B cell (primary cell): ENCODE data around the gene LIMS3. TPM values are rescaled to one million over a fixed set of nuclear protein-coding genes. Genes with fewer than 3 reads are reported as not detected.
"Not testable (repeated sequence)": the region's sequence is repeated elsewhere in the genome, so short reads cannot be mapped to it uniquely, and the experiment has no call there.

Source experiments
- ATAC-seq: fragments of 200-7000 bp; cut with Tn5 transposase; one replicate; pipeline ENCODE4 v1.10.0; 2021; ENCODE audit warnings: low read depth, mild to moderate bottlenecking, moderate number of reproducible peaks, moderate library complexity
- CTCF ChIA-PET: fragments of 350-600 bp; sonication (Branson Sonifier 250); formaldehyde crosslinking; loops from one replicate; lab custom pipeline; 2021; ENCODE audit warnings: antibody characterized with exemption, inconsistent platforms; lab: Charles Lee
- POLR2A ChIA-PET: fragments of 350-600 bp; sonication (Branson Sonifier 250); formaldehyde crosslinking; loops from one replicate; lab custom pipeline; 2021; ENCODE audit warnings: antibody characterized with exemption; lab: Charles Lee
- DNase-seq: peaks from one replicate; pipeline ENCODE4 v3.0.0; 2013
- H2AFZ ChIP-seq: 2 replicates; pipeline ENCODE4 v1.6.1; 2012; ENCODE audit warnings: mild to moderate bottlenecking, low read depth, low read length; ENCODE audit not compliant: insufficient read depth, poor library complexity, severe bottlenecking
- H3K27ac ChIP-seq, 2 donors: 1 replicate in 1 of 2; 2 replicates in 1 of 2; pipeline ENCODE4 v1.5.1; 2012 to 2013; ENCODE audit warnings: low read length in 2 of 2, mild to moderate bottlenecking in 2 of 2, moderate library complexity in 1 of 2
- H3K27me3 ChIP-seq, 4 experiments: fragments of 200-600 bp in 1 of 4; sonication (generic) in 1 of 4; replicated peaks in 1 of 4; 1 replicate in 2 of 4; 2 replicates in 2 of 4; pipeline versions ENCODE4 v1.6.1 to v1.7.0; 2013 to 2016; ENCODE audit warnings: low read length in 3 of 4, mild to moderate bottlenecking in 2 of 4, mixed read lengths in 1 of 4, moderate library complexity in 1 of 4; ENCODE audit not compliant: insufficient read depth in 4 of 4, control insufficient read depth in 3 of 4; ENCODE audit errors: control extremely low read depth in 1 of 4
- H3K36me3 ChIP-seq, 2 experiments: replicated peaks in 1 of 2; 1 replicate in 1 of 2; 2 replicates in 1 of 2; pipeline versions ENCODE4 v1.6.1 to v1.7.1; 2013; ENCODE audit warnings: low read length in 1 of 2; ENCODE audit not compliant: insufficient read depth in 2 of 2, control insufficient read depth in 1 of 2; ENCODE audit errors: control extremely low read depth in 1 of 2, extremely low read depth in 1 of 2
- H3K4me1 ChIP-seq, 2 donors: fragments of 200-600 bp in 1 of 2; sonication (generic) in 1 of 2; 1 replicate in 1 of 2; 2 replicates in 1 of 2; pipeline versions ENCODE4 v1.5.1 to v1.6.1; 2013 to 2017; ENCODE audit warnings: low read length in 2 of 2; ENCODE audit not compliant: control insufficient read depth in 2 of 2, insufficient read depth in 2 of 2
- H3K4me2 ChIP-seq: replicated peaks from 2 replicates; pipeline ENCODE3; 2012; ENCODE audit warnings: mild to moderate bottlenecking, low read depth, low read length; ENCODE audit not compliant: poor library complexity, severe bottlenecking
- H3K4me3 ChIP-seq, 5 experiments: fragments of 200-600 bp in 1 of 5; sonication (generic) in 1 of 5; 1 replicate in 3 of 5; 2 replicates in 2 of 5; pipeline versions ENCODE4 v1.5.1 to v1.7.0; 2011 to 2016; ENCODE audit warnings: low read length in 4 of 5, mild to moderate bottlenecking in 4 of 5, low read depth in 2 of 5, control low read depth in 1 of 5, moderate library complexity in 1 of 5; ENCODE audit not compliant: insufficient read depth in 1 of 5; ENCODE audit errors: control extremely low read depth in 1 of 5, extremely low read depth in 1 of 5
- H3K79me2 ChIP-seq: fragments of 200-600 bp; sonication (generic); one replicate; pipeline ENCODE4 v1.6.0; 2016; ENCODE audit warnings: low read length; ENCODE audit not compliant: control insufficient read depth, insufficient read depth
- H3K9ac ChIP-seq: fragments of 200-600 bp; sonication (generic); 2 replicates; pipeline ENCODE4 v1.6.1; 2017; ENCODE audit warnings: mild to moderate bottlenecking, low read length, moderate library complexity
- H3K9me3 ChIP-seq, 3 donors: one replicate each; pipeline versions ENCODE4 v1.6.1 to v1.7.1; 2013; ENCODE audit warnings: low read length in 2 of 3; ENCODE audit not compliant: control insufficient read depth in 2 of 3, insufficient read depth in 1 of 3; ENCODE audit errors: control extremely low read depth in 1 of 3
- H4K20me1 ChIP-seq: 2 replicates; pipeline ENCODE4 v1.6.0; 2012; ENCODE audit warnings: mild to moderate bottlenecking, low read length; ENCODE audit not compliant: insufficient read depth, control insufficient read depth, poor library complexity, severe bottlenecking
- H3K27ac Mint-ChIP-seq: one replicate; pipeline ENCODE4 v1.8.0; 2021; ENCODE audit warnings: mixed read lengths
- H3K27me3 Mint-ChIP-seq: one replicate; pipeline ENCODE4 v1.8.0; 2021; ENCODE audit warnings: mixed read lengths
- H3K4me1 Mint-ChIP-seq: one replicate; pipeline ENCODE4 v1.8.0; 2021; ENCODE audit warnings: mixed read lengths
- H3K4me3 Mint-ChIP-seq: one replicate; pipeline ENCODE4 v1.8.0; 2021; ENCODE audit warnings: mixed read lengths
- H3K9me3 Mint-ChIP-seq: one replicate; pipeline ENCODE4 v1.8.0; 2022; ENCODE audit warnings: mixed read lengths; ENCODE audit not compliant: insufficient read depth
- WGBS: methylation state at CpG from one replicate; pipeline ENCODE4 v1.1.5; 2013; ENCODE audit warnings: missing lambda C conversion rate; ENCODE audit not compliant: insufficient coverage; 5-methylcytosine and 5-hydroxymethylcytosine counted together
- intact Hi-C: fragments of 100-400 bp; cut with micrococcal nuclease; formaldehyde crosslinking; loops from one replicate; pipeline ENCODE4 v1.10.0; 2022
- polyA plus RNA-seq: library from polyadenylated mRNA; depleted of rRNA; stranded (reverse); fragments of >200 nt; gene quantifications from 2 replicates; pipeline ENCODE4 v1.2.3, GENCODE V29; 2012
- total RNA-seq, 2 donors: library from RNA; stranded (reverse); fragments of 120-200 nt in 1 of 2; gene quantifications; 1 replicate in 1 of 2; 2 replicates in 1 of 2; pipeline versions ENCODE4 v1.2.3 to v1.2.4, GENCODE V29; 2013 to 2022

LIMS3 gene
- total and polyA plus RNA-seq, 2 donors (not counting 1 experiment from before 2014, with no cell fraction given), result 0.27 to 0.81 TPM

- CTCF ChIA-PET, H3K27ac Mint-ChIP-seq, POLR2A ChIA-PET: not testable (repeated sequence)
Measured at GRCh38 chr2:109914552-109914951, 16.1 kb downstream of the LIMS3 start.

GRCh38 chr2:109915830-109916229, 17.3 kb downstream of the LIMS3 start:
- H3K79me2 ChIP-seq, H3K27me3 Mint-ChIP-seq, H3K4me2 ChIP-seq, H3K4me3 ChIP-seq, intact Hi-C loops, ATAC-seq, H3K27ac ChIP-seq, H3K27ac Mint-ChIP-seq, H4K20me1 ChIP-seq, CTCF ChIA-PET, H3K9ac ChIP-seq, H2AFZ ChIP-seq, H3K4me1 ChIP-seq, H3K4me3 Mint-ChIP-seq, POLR2A ChIA-PET, H3K36me3 ChIP-seq, DNase-seq, H3K9me3 ChIP-seq, H3K4me1 Mint-ChIP-seq, H3K27me3 ChIP-seq, H3K9me3 Mint-ChIP-seq: not testable (repeated sequence)
- WGBS, result no CpG with 5 or more reads among the region's 5 CpGs

More at GRCh38 chr2:109914552-109914951, 16.1 kb downstream of the LIMS3 start:
- H3K27me3 Mint-ChIP-seq, H3K27ac ChIP-seq, H2AFZ ChIP-seq, H3K4me1 Mint-ChIP-seq, H4K20me1 ChIP-seq, H3K4me3 ChIP-seq, H3K4me3 Mint-ChIP-seq, H3K9me3 ChIP-seq, H3K4me1 ChIP-seq, H3K9ac ChIP-seq, H3K4me2 ChIP-seq, ATAC-seq, H3K36me3 ChIP-seq, DNase-seq, H3K27me3 ChIP-seq, H3K79me2 ChIP-seq, intact Hi-C loops, H3K9me3 Mint-ChIP-seq: not testable (repeated sequence)
- no CpG with 5 or more reads among the region's 7 CpGs for WGBS

- H3K4me1 ChIP-seq, H3K79me2 ChIP-seq, H3K27me3 Mint-ChIP-seq, H3K9ac ChIP-seq, ATAC-seq, H3K4me3 ChIP-seq, H3K9me3 Mint-ChIP-seq, H3K36me3 ChIP-seq, H2AFZ ChIP-seq, CTCF ChIA-PET, H3K4me3 Mint-ChIP-seq, H4K20me1 ChIP-seq, POLR2A ChIA-PET, H3K27me3 ChIP-seq, H3K4me1 Mint-ChIP-seq, intact Hi-C loops, H3K27ac ChIP-seq, H3K4me2 ChIP-seq, H3K27ac Mint-ChIP-seq, H3K9me3 ChIP-seq, DNase-seq: not testable (repeated sequence)
- WGBS, result no CpG with 5 or more reads among the region's 2 CpGs
Measured at GRCh38 chr2:109920162-109920561, 21.7 kb downstream of the LIMS3 start.

- H3K27ac Mint-ChIP-seq, CTCF ChIA-PET, H3K79me2 ChIP-seq, H3K4me1 ChIP-seq, H3K9ac ChIP-seq, H3K9me3 ChIP-seq, H3K4me2 ChIP-seq, intact Hi-C loops, H3K9me3 Mint-ChIP-seq, H3K4me1 Mint-ChIP-seq, DNase-seq, H3K4me3 Mint-ChIP-seq, H3K27me3 ChIP-seq, ATAC-seq, H3K27ac ChIP-seq, H3K27me3 Mint-ChIP-seq, POLR2A ChIA-PET, H3K36me3 ChIP-seq, H2AFZ ChIP-seq, H4K20me1 ChIP-seq, H3K4me3 ChIP-seq: not testable (repeated sequence)
- no CpG with 5 or more reads among the region's 7 CpGs for whole genome bisulfite sequencing
Measured at GRCh38 chr2:109921543-109922384, 23.3 kb downstream of the LIMS3 start.
